Kasumi-1 (cell line): ENCODE data around the gene SRR.
A peak's percentile ranks its signal among the peaks of the same experiment; 100 is the strongest.
"Not testable (repeated sequence)": the region's sequence is repeated elsewhere in the genome, so short reads cannot be mapped to it uniquely, and the experiment has no call there.

ENCODE experiments used
- DNase-seq, 2 experiments: peaks; one replicate each; lab custom pipeline; 2025; lab: John Stamatoyannopoulos, UW

SRR gene

GRCh38 chr17:2289878-2290478, 13.8 kb upstream of the SRR start:
- no peak for DNase-seq

GRCh38 chr17:2292100-2292499, 11.7 kb upstream of the SRR start:
- no peak for DNase-seq

GRCh38 chr17:2295575-2295974, 8.2 kb upstream of the SRR start:
- no peak for DNase-seq

GRCh38 chr17:2297023-2297422, 6.7 kb upstream of the SRR start:
- DNase-seq, result no peak

GRCh38 chr17:2299136-2299535, 4.6 kb upstream of the SRR start:
- no peak for DNase-seq

GRCh38 chr17:2299756-2300155, 4.0 kb upstream of the SRR start:
- DNase-seq, result no peak

GRCh38 chr17:2302778-2303203, 959 bp upstream of the SRR start:
- no peak for DNase-seq

- DNase-seq, result no peak
These were observed 1.2 kb downstream of the SRR start for GRCh38 chr17:2304931-2305330.

- no peak for DNase-seq
These were observed 5.8 kb downstream of the SRR start for GRCh38 chr17:2309338-2310154.

- no peak for DNase-seq
These were observed 9.0 kb downstream of the SRR start for GRCh38 chr17:2312736-2313135.

GRCh38 chr17:2316916-2317205, 13.1 kb downstream of the SRR start:
- not testable (repeated sequence) for DNase-seq

GRCh38 chr17:2317796-2318195, 14.0 kb downstream of the SRR start:
- DNase-seq, result no peak

- DNase-seq, result no peak
These were observed 15.3 kb downstream of the SRR start for GRCh38 chr17:2319051-2319450.

GRCh38 chr17:2321399-2321798, 17.6 kb downstream of the SRR start:
- no peak for DNase-seq

GRCh38 chr17:2323629-2324314, 20.0 kb downstream of the SRR start:
- no peak for DNase-seq

GRCh38 chr17:2331303-2331702, 27.6 kb downstream of the SRR start:
- DNase-seq, result no peak

- no peak for DNase-seq
These were observed 32.0 kb downstream of the SRR start for GRCh38 chr17:2335726-2336214.

GRCh38 chr17:2336215-2336851, 32.6 kb downstream of the SRR start, which contains the start of gene TSR1:
TSS of gene TSR1 (minus strand) at chr17:2336457. CDS start at chr17:2336427, 30 bp downstream.
- DNase-seq, result peak; percentile 34 to 76

GRCh38 chr17:2336852-2337543, 33.2 kb downstream of the SRR start, which contains the start of gene SGSM2:
TSS of gene SGSM2 (plus strand) at chr17:2337501. CDS start at chr17:2337689, 188 bp downstream.
- peak; percentile 12 to 27 for DNase-seq

- no peak for DNase-seq
These were observed 34.0 kb downstream of the SRR start for GRCh38 chr17:2337544-2338314.

GRCh38 chr17:2338315-2338657, 34.5 kb downstream of the SRR start:
- DNase-seq, result no peak
